Heart left ventricle (tissue), 16 donors: Measurements from ENCODE around the gene SCN4B. TPM values are rescaled to one million over a fixed set of nuclear protein-coding genes. Genes with fewer than 3 reads are reported as not detected.

Experiments
- ATAC-seq, 4 donors: fragments of 200-7000 bp; cut with Tn5 transposase; one replicate each; pipeline ENCODE4 v1.9.1; 2020 to 2022; ENCODE audit warnings: moderate library complexity in 4 of 4, mild to moderate bottlenecking in 3 of 4, moderate number of reproducible peaks in 1 of 4
- DNase-seq, 5 donors: peaks; one replicate each; pipeline ENCODE4 v3.0.0-alpha.2; 2020
- H3K27ac ChIP-seq, 12 donors: fragments of 200-600 bp; sonication (generic) in 4 of 12; one replicate each; pipeline versions ENCODE4 v1.5.0 to v1.8.0; 2016 to 2022; ENCODE audit warnings: mild to moderate bottlenecking in 2 of 12
- H3K27me3 ChIP-seq, 9 donors: fragments of 200-600 bp; sonication (generic) in 2 of 9; one replicate each; pipeline versions ENCODE4 v1.5.1 to v1.8.0; 2016 to 2022; ENCODE audit warnings: mild to moderate bottlenecking in 3 of 9
- H3K36me3 ChIP-seq, 9 donors: fragments of 200-600 bp; sonication (generic) in 2 of 9; one replicate each; pipeline versions ENCODE4 v1.5.0 to v1.8.0; 2018 to 2022; ENCODE audit warnings: mild to moderate bottlenecking in 2 of 9
- H3K4me1 ChIP-seq, 12 donors: fragments of 200-600 bp; sonication (generic) in 4 of 12; one replicate each; pipeline versions ENCODE4 v1.5.0 to v1.8.0; 2016 to 2022; ENCODE audit warnings: mild to moderate bottlenecking in 3 of 12
- H3K4me3 ChIP-seq, 12 donors: fragments of 200-600 bp; sonication (generic) in 4 of 12; one replicate each; pipeline versions ENCODE4 v1.5.0 to v1.8.0; 2017 to 2022; ENCODE audit warnings: mild to moderate bottlenecking in 9 of 12, moderate library complexity in 4 of 12
- H3K9me3 ChIP-seq, 12 donors: fragments of 200-600 bp; sonication (generic) in 4 of 12; one replicate each; pipeline versions ENCODE4 v1.5.0 to v1.8.0; 2016 to 2022; ENCODE audit warnings: mild to moderate bottlenecking in 1 of 12
- POLR2A ChIP-seq, 2 donors: fragments of 450-650 bp; IDR thresholded peaks; one replicate each; pipeline ENCODE4 v1.6.1; 2017; ENCODE audit warnings: antibody characterized with exemption in 2 of 2, mild to moderate bottlenecking in 2 of 2, moderate library complexity in 2 of 2
- WGBS, 4 donors: extraction: QIAGEN DNeasy Blood & Tissue Kit in 2 of 4; methylation state at CpG; one replicate each; pipeline versions ENCODE4 v1.1.5 to v1.1.7; 2013 to 2018; 5-methylcytosine and 5-hydroxymethylcytosine counted together
- intact Hi-C, 10 donors: fragments of 100-400 bp; cut with DNase I; formaldehyde crosslinking; loops; one replicate each; pipeline versions ENCODE4 v1.11.1 to v1.14.2; 2022
- polyA plus RNA-seq, 2 donors: library from polyadenylated mRNA; stranded (reverse); fragments of 200-250 nt; gene quantifications; one replicate each; pipeline ENCODE4 v1.2.3, GENCODE V29; 2013
- total RNA-seq, 9 donors: library from RNA; depleted of rRNA in 2 of 9; stranded (reverse); fragments of >200 nt in 2 of 9; fragmentation: NEBNext Ultra II Directional in 3 of 9; extraction: Animal tissue kit (Norgen Biotek cat#: 25700) in 3 of 9; gene quantifications; one replicate each; pipeline versions ENCODE4 v1.1.0 to v1.2.4, GENCODE V29; 2016 to 2023
- TF ChIP-seq, protein P1 (sequence below), 12 donors: fragments of 200-600 bp; sonication (generic) in 4 of 12; IDR thresholded peaks; one replicate each; pipeline versions ENCODE4 v1.5.0 to v1.8.0; 2018 to 2022; ENCODE audit warnings: antibody characterized with exemption in 12 of 12, mild to moderate bottlenecking in 5 of 12
- donor health status: ischemic (EF 13 %, LVEDD 7.1; RV severe dilation, severe dysfunction).
- donor health status: healthy with polysubstance abuse.
- donor health status: DM: no; HTN: yes; CAD: no.
- donor health status: DM: no; HTN: no; CAD: no.
- donor health status: ischemic (EF 25% LVEDD 6.9; RV normal size, moderate dysfunction).
- donor health status: ischemic (EF 25% LVEDD 5.7; RV mildly dilated, moderate dysfunction).
- donor health status: healthy.
- donor health status: DM: yes; HTN: yes; CAD: no.
- donor health status: ischemic (EF 35%, LVEDD 5.7; RV mildly dilated, moderate dysfunction).
- donor health status: nonischemic (EF 11% LVEDD 7.7; RV severe dilation, severe dysfunction).
- donor health status: DM: yes; HTN: yes; CAD: no.
- donor health status: PGD.
- donor health status: ischemic (EF 29% LVEDD 5.4; RV normal size, mild dysfunction).
- donor health status: nonischemic (EF 23%, LVEDD 6.1; RV moderate dilation, normal function).

Gene SCN4B
- total and polyA plus RNA-seq, 11 donors: 2.1 to 16.9 (median 11.9) TPM

DNA sequence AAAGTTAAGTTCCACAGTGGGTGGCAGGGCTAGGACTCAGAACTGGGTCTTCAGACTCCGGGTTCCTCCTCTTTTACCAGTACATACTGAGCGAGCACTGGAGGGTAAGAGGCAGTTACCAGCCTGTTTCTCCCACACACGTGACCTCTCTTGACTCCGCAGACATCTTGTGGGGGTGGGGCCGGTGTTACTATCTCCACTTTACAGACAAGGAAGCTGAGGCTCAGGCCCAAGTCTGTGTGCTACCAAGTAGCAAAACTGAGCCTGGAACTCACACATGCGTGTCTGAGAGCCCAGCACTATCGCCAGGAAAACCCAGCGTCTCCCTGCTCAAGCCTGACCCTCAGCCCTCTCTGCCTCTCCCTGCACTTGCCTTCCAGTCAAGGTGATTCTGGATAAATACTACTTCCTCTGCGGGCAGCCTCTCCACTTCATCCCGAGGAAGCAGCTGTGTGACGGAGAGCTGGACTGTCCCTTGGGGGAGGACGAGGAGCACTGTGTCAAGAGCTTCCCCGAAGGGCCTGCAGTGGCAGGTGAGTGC lies 49.8 kb downstream of the SCN4B start:
- no peak overlapping the region for H3K4me3 ChIP-seq
- TF ChIP-seq, protein P1, sequence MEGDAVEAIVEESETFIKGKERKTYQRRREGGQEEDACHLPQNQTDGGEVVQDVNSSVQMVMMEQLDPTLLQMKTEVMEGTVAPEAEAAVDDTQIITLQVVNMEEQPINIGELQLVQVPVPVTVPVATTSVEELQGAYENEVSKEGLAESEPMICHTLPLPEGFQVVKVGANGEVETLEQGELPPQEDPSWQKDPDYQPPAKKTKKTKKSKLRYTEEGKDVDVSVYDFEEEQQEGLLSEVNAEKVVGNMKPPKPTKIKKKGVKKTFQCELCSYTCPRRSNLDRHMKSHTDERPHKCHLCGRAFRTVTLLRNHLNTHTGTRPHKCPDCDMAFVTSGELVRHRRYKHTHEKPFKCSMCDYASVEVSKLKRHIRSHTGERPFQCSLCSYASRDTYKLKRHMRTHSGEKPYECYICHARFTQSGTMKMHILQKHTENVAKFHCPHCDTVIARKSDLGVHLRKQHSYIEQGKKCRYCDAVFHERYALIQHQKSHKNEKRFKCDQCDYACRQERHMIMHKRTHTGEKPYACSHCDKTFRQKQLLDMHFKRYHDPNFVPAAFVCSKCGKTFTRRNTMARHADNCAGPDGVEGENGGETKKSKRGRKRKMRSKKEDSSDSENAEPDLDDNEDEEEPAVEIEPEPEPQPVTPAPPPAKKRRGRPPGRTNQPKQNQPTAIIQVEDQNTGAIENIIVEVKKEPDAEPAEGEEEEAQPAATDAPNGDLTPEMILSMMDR (IDR thresholded peaks at IDR 0.05): no peak
- TF ChIP-seq POLR2A (IDR thresholded peaks at IDR 0.05): no peak
- ATAC-seq (no peak), DNase-seq (no peak)
- H3K4me1 ChIP-seq: peaks cover 0 to 20% (median 9%) of the 10 kb centered on the region in 12 donors
- no peaks in the 10 kb centered on the region for H3K27me3 ChIP-seq
- H3K36me3 ChIP-seq: no peaks in the 10 kb centered on the region
- no peaks in the 10 kb centered on the region for H3K9me3 ChIP-seq
- intact Hi-C loops: no loop called here
- no peak overlapping the region for H3K27ac ChIP-seq
- 56 to 80% (median 69%) methylated on average over 13 of the region's 13 CpGs for WGBS, 4 donors

GRCh38 chr11:118100691-118101232 lies 51.9 kb downstream of the SCN4B start:
- H3K36me3 ChIP-seq: no peaks in the 10 kb centered on the region
- no peak for TF ChIP-seq POLR2A (IDR thresholded peaks at IDR 0.05)
- TF ChIP-seq, protein P1 (IDR thresholded peaks at IDR 0.05): no peak
- 51 to 68% (median 58%) methylated on average over 3 of the region's 3 CpGs for WGBS, 4 donors
- H3K9me3 ChIP-seq: no peaks in the 10 kb centered on the region
- H3K27ac ChIP-seq: peak overlapping the region in 11 of 12 donors; percentile 34 to 83 (median 69)
- DNase-seq (no peak), ATAC-seq (peak in 3 of 4 donors; percentile 4 to 19 (median 8))
- peaks cover 0 to 20% (median 9%) of the 10 kb centered on the region in 12 donors for H3K4me1 ChIP-seq
- intact Hi-C loops: no loop called here
- H3K4me3 ChIP-seq: no peak overlapping the region
- no peaks in the 10 kb centered on the region for H3K27me3 ChIP-seq

- 60 to 74% (median 71%) methylated on average over 10 of the region's 10 CpGs for WGBS, 4 donors
- intact Hi-C loops: no loop called here
- Histone ChIP-seq H3K9me3 (no peaks in the 10 kb centered on the region), H3K36me3 (no peaks in the 10 kb centered on the region), H3K27ac (peak overlapping the region; percentile 32 to 83 (median 68)), H3K4me3 (no peak overlapping the region), H3K4me1 (peaks cover 0 to 20% (median 9%) of the 10 kb centered on the region in 12 donors), H3K27me3 (no peaks in the 10 kb centered on the region)
- DNase-seq (peak in 4 of 5 donors; percentile 32 to 58 (median 51)), ATAC-seq (peak; percentile 91 to 94 (median 93))
- TF ChIP-seq, protein P1 (IDR thresholded peaks at IDR 0.05): no peak
- TF ChIP-seq POLR2A (IDR thresholded peaks at IDR 0.05): no peak
These were observed 52.6 kb downstream of the SCN4B start for GRCh38 chr11:118099838-118100556.
